ENCODE measurements around the gene HNRNPA3. TPM values are rescaled to one million over a fixed set of nuclear protein-coding genes. Genes with fewer than 3 reads are reported as not detected.

HNRNPA3 gene
- total RNA-seq, 8 experiments from 2014 or later: 45.1 to 173 (median 87.4) TPM

DNA sequence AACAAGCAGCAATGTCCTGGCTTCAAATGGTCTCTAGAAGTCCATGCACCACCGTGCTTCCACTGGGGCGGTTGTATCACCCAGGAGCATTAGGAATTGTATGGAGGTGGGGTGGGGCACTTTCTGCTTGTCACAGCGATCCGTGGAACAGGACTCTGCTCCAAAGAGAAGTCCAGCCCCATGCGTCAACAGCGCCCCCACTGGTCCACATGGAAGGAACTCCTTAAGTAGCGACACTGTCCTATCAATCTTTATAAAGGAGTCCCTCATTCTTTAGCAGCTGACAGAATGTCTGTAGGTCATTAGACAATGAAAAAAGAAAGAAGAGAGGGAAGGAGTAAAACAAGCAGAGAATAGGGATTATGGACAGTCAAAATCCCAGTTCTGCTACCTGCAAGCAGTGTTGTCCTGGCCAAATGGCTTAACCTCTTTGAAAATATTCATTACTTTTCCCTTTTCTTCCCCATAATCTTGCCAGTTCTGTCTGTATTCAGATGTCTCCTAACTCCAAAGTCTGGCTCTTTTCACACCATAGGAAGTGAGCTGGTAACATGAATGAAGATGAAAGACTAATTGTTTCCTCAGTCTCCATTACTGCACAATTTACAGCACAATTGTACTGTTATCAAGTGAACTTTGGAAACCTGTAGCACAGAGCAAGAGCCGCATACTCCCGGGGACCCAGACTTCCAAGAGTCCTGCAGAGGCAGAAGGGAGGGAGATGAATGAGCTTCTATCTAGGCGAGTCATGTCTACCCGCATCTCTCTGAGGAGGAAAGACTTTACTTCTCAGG is 42.0 kb downstream of the HNRNPA3 start:
- H3K4me3 ChIP-seq: no peak overlapping the region
- 46 to 82% (median 63%) methylated on average over 2 to 9 of the region's 11 CpGs; no CpG with 5 or more reads in 1 of the 10 experiments for WGBS, 10 experiments
- no peak overlapping the region for H3K27ac ChIP-seq
- in situ Hi-C loops (cut with MboI; ENCODE audit: low pct_unique_long_range_greater_than_20kb in 2 of 9, low sequenced_read_pairs in 9 of 9, unreplicated experiment in 9 of 9): no loop called here
- peaks cover 10 to 17% of the 10 kb centered on the region in 2 donors for H3K4me1 ChIP-seq (replicated peaks in 1 of 2)
- peak; percentile 7 to 40 (median 32) for ATAC-seq (replicated peaks in 6 of 8)

DNA sequence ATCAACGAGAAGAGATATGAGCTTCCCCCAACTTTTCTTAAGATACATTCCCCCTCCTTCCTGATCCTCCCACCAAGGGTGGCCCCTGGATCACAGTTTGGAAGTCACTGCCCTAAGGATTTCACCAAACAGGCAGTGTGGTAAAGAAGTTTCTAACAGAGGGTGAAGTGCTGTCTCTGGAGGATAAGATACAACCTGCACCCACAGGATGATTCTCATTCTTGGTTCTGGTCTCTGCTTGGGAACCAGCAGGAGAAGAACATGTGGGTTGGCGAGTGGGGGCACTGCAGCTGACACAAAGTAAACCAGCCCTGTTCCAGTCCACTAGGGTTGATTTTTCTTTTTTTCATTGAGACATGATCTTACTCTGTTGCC is 42.6 kb downstream of the HNRNPA3 start:
- Histone ChIP-seq H3K27ac (no peak overlapping the region), H3K4me3 (no peak overlapping the region), H3K4me1 (replicated peaks in 1 of 2) (peaks cover 11 to 17% of the 10 kb centered on the region in 2 donors)
- in situ Hi-C loops (cut with MboI; ENCODE audit: low pct_unique_long_range_greater_than_20kb in 2 of 9, low sequenced_read_pairs in 9 of 9, unreplicated experiment in 9 of 9): no loop called here
- WGBS, 10 experiments: 57 to 100% (median 100%) methylated on average over 1 to 2 of the region's 2 CpGs; no CpG with 5 or more reads in 5 of the 10 experiments
- ATAC-seq (replicated peaks in 6 of 8): no peak

DNA sequence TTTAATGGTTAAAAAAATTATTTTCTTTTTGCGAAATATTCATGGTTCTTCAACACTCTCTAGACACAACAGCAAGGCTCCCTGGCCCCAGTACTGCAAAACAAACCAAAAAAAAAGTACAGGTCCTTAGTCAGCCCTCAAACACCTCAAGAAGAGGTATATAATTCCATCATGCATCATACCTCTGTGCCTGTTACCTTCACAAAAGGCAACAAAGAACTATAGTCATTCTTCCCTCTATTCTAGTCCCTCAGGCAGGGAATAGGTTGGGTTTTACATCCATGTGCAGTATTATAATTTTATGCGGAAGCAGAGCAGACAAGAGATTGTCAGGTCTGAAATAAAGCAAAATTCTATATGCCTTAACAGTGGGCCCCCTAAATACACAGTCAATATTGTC is 43.4 kb downstream of the HNRNPA3 start:
- Histone ChIP-seq H3K27ac (no peak overlapping the region), H3K4me3 (no peak overlapping the region), H3K4me1 (replicated peaks in 1 of 2) (peaks cover 19 to 22% of the 10 kb centered on the region in 2 donors)
- 54 to 100% (median 86%) methylated on average over 1 to 2 of the region's 2 CpGs; no CpG with 5 or more reads in 2 of the 10 experiments for WGBS, 10 experiments
- peak in 2 of 8 experiments; percentile 6 to 15 for ATAC-seq (replicated peaks in 6 of 8)
- in situ Hi-C loops (cut with MboI; ENCODE audit: low pct_unique_long_range_greater_than_20kb in 2 of 9, low sequenced_read_pairs in 9 of 9, unreplicated experiment in 9 of 9): no loop called here

DNA sequence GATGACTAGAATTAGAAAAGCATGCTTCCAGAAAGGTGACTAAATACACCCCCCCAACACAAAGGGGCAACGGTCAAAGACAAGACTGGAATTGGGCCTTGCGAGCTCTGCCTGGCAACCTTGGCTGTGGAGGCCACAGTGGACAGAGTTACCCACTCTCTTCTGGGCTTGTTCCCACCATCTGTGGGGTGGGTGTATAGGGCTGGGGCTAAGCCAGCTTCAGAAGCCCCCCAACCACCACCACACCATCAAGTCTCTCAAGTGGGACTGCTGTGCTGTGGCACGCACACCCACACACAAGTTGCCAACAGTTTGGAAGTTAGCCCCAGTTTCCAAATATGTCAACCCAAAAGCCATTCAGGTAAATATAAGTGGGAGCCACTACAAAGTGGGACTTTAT is 44.1 kb downstream of the HNRNPA3 start:
- no peak overlapping the region for H3K4me3 ChIP-seq
- 48 to 100% (median 70%) methylated on average over 1 to 3 of the region's 3 CpGs; no CpG with 5 or more reads in 5 of the 10 experiments for WGBS, 10 experiments
- H3K4me1 ChIP-seq (replicated peaks in 1 of 2): peaks cover 20 to 27% of the 10 kb centered on the region in 2 donors
- no peak for ATAC-seq (replicated peaks in 6 of 8)
- in situ Hi-C loops (cut with MboI; ENCODE audit: low pct_unique_long_range_greater_than_20kb in 2 of 9, low sequenced_read_pairs in 9 of 9, unreplicated experiment in 9 of 9): no loop called here
- no peak overlapping the region for H3K27ac ChIP-seq

DNA sequence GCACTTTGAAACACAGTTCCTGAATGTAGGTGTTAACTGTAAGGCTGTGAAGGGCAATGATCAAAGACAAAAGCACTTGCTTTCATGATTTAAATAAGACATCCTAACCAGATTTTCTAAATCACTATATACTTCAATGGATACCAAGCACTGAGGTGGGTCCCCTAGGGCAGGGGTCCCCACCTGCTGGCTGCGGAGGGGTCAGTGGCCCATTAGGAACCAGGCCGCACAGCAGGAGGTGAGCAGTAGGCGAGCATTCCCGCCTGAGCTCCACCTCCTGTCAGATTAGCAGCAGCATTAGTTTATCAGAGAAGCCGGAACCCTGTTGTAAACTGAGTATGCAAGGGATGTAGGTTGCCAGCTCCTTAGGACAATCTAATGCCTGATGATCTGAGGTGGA is 44.9 kb downstream of the HNRNPA3 start:
- H3K27ac ChIP-seq: no peak overlapping the region
- no peak overlapping the region for H3K4me3 ChIP-seq
- in situ Hi-C loops (cut with MboI; ENCODE audit: low pct_unique_long_range_greater_than_20kb in 2 of 9, low sequenced_read_pairs in 9 of 9, unreplicated experiment in 9 of 9): no loop called here
- WGBS, 10 experiments: 60 to 100% (median 97%) methylated on average over 1 to 3 of the region's 5 CpGs; no CpG with 5 or more reads in 6 of the 10 experiments
- peaks cover 15 to 20% of the 10 kb centered on the region in 2 donors for H3K4me1 ChIP-seq (replicated peaks in 1 of 2)
- no peak for ATAC-seq (replicated peaks in 6 of 8)

DNA sequence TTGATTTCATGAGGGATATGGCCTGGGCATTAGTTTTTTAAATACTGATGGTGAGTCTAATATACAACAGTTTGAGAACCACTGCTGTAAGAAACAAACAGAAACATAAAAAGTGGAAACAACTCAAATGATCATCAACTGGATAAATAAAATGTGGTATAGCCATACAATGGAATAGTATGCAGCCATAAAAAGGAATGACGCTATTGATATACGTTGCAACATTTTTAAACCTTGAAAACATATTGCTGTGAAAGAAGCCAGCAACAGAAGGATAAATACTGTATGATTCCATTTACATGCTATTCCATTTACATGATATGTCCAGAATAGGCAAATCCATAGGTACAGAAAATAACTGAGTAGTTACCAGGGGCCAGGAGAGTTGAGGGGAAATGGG is 45.5 kb downstream of the HNRNPA3 start:
- no peak overlapping the region for H3K27ac ChIP-seq
- in situ Hi-C loops (cut with MboI; ENCODE audit: low pct_unique_long_range_greater_than_20kb in 2 of 9, low sequenced_read_pairs in 9 of 9, unreplicated experiment in 9 of 9): no loop called here
- no peak overlapping the region for H3K4me3 ChIP-seq
- 81 to 100% (median 100%) methylated on average over 2 of the region's 2 CpGs; no CpG with 5 or more reads in 2 of the 10 experiments for WGBS, 10 experiments
- no peak for ATAC-seq (replicated peaks in 6 of 8)
- H3K4me1 ChIP-seq (replicated peaks in 1 of 2): peaks cover 14 to 18% of the 10 kb centered on the region in 2 donors

DNA sequence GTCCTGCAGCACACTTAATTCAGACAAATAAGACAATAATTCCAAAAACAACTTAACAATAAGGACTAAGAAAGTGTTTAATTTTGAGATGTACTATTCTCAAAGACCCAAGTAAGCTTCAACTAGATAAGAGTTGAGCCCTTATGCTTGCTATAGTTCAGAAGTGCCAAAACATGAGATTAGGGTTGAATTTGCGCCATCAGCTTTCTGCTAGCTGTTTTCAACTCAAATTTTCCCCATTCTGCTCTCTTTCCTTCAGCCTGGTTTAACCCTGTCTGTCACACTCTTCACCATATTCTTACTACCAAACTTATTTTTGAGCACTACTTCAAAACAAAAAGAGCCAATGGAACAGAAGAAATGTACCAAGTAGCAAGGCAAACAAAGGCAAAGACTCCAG is 47.8 kb downstream of the HNRNPA3 start:
- no peak overlapping the region for H3K27ac ChIP-seq
- in situ Hi-C loops (cut with MboI; ENCODE audit: low pct_unique_long_range_greater_than_20kb in 2 of 9, low sequenced_read_pairs in 9 of 9, unreplicated experiment in 9 of 9): no loop called here

DNA sequence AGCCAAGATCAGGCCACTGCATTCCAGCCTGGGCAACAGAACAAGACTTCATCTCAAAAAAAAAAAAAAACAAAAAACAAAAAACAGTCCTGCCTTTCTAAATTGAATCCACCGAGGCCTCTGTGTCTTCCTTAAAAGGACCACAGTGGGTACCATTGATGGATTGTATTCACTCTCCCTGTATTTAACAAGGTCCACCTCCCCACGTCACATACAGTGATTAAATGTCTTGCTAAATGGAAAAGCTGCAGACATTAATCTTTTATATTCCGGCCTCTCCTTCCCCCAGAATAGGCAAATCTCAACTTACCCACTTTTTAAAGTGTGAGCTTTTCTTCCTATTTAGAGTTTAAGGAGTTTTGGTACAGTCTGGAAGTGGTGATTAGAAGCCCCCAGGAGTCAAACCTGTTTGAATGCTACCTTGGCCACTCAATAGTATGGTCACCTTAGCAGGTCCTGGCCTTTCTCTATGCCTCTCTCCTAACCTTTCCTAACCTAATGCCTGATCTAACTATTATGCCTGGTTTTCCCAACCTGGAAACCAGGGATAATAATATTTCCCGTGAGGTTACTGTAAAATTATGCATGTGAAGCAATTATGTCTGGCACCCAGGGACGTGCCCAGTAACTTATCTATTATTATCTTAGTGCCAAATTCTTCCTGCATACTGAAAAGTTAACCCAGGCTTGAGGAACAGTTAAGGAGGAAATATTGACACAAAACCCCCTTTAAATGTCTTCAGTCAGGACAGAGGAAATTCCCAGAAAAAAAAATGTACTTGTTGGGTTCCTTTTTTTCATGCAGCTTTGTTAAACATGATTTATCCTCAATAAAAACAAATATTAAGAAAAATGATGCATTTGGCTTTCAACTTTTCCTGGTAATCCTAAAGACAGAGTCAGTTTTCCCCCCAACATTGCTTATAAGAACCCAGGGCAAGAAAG is 48.8 kb downstream of the HNRNPA3 start:
- 20 to 71% (median 35%) methylated on average over 1 to 5 of the region's 5 CpGs for WGBS, 10 experiments
- Histone ChIP-seq H3K4me1 (replicated peaks in 1 of 2) (peaks cover 19 to 20% of the 10 kb centered on the region in 2 donors), H3K4me3 (peak overlapping the region; percentile 75 to 85 (median 80)), H3K27ac (no peak overlapping the region)
- no peak for ATAC-seq (replicated peaks in 6 of 8)
- in situ Hi-C loops (cut with MboI; ENCODE audit: low pct_unique_long_range_greater_than_20kb in 2 of 9, low sequenced_read_pairs in 9 of 9, unreplicated experiment in 9 of 9): no loop called here

More for the DNA sequence above, 47.8 kb downstream of the HNRNPA3 start:
- ATAC-seq (replicated peaks in 6 of 8): no peak
- 0 to 100% (median 80%) methylated on average over 1 of the region's 1 CpG; no CpG with 5 or more reads in 7 of the 10 experiments for WGBS, 10 experiments
- peak overlapping the region in 1 of 5 donors; percentile 81 for H3K4me3 ChIP-seq
- peaks cover 12 to 14% of the 10 kb centered on the region in 2 donors for H3K4me1 ChIP-seq (replicated peaks in 1 of 2)

DNA sequence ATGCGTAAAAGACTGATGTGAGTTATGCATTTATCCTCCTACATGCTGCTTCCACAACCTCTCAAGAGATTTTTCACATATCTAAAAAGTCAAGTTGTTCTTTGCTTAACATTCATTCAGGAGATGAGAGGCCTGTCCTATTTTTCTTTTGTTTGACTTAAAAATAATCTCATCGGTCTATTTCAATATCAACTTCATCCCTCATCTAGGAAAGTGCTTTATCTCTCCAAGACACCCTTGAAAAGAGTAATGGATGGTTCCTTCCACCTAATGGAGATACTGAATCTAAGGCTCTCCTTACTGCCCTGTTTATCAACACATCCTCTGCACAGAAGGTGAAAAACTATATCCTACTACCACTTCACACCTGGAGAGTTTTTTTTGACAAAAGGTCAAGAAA is 49.5 kb downstream of the HNRNPA3 start:
- Histone ChIP-seq H3K4me1 (replicated peaks in 1 of 2) (peaks cover 20 to 22% of the 10 kb centered on the region in 2 donors), H3K27ac (no peak overlapping the region), H3K4me3 (peak overlapping the region; percentile 75 to 85 (median 80))
- WGBS, 10 experiments: 0 to 77% (median 40%) methylated on average over 1 to 2 of the region's 2 CpGs; no CpG with 5 or more reads in 2 of the 10 experiments
- ATAC-seq (replicated peaks in 6 of 8): no peak
- in situ Hi-C loops (cut with MboI; ENCODE audit: low pct_unique_long_range_greater_than_20kb in 2 of 9, low sequenced_read_pairs in 9 of 9, unreplicated experiment in 9 of 9): no loop called here

DNA sequence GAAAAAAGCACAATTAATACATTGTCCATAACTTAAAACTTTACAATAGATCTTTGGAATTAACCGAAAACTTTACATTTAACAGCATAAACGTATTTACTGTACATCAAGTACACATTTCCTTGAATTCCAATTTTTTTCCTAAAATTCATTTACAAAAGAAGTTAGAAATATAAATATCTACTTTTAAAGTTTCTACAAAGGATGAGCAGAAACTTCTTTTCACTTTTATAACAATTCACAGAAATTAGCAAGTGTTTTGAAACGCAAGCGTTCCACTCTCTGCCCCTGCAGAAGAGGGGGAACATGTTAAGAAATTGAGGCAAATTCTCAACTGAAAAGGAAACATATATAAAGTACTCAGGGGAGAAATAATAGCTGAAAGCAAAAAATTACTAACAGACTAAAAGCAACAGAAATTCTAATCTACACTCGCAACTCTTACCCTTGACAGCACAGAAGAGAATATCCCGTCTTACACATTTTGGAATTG is 50.4 kb downstream of the HNRNPA3 start:
- peaks cover 20 to 22% of the 10 kb centered on the region in 2 donors for H3K4me1 ChIP-seq (replicated peaks in 1 of 2)
- in situ Hi-C loops (cut with MboI; ENCODE audit: low pct_unique_long_range_greater_than_20kb in 2 of 9, low sequenced_read_pairs in 9 of 9, unreplicated experiment in 9 of 9): no loop called here
- WGBS, 10 experiments: 0 to 15% (median 2%) methylated on average over 4 to 6 of the region's 6 CpGs
- H3K27ac ChIP-seq: peak overlapping the region; percentile 94 to 95
- ATAC-seq (replicated peaks in 6 of 8): no peak
- peak overlapping the region; percentile 75 to 85 (median 80) for H3K4me3 ChIP-seq

DNA sequence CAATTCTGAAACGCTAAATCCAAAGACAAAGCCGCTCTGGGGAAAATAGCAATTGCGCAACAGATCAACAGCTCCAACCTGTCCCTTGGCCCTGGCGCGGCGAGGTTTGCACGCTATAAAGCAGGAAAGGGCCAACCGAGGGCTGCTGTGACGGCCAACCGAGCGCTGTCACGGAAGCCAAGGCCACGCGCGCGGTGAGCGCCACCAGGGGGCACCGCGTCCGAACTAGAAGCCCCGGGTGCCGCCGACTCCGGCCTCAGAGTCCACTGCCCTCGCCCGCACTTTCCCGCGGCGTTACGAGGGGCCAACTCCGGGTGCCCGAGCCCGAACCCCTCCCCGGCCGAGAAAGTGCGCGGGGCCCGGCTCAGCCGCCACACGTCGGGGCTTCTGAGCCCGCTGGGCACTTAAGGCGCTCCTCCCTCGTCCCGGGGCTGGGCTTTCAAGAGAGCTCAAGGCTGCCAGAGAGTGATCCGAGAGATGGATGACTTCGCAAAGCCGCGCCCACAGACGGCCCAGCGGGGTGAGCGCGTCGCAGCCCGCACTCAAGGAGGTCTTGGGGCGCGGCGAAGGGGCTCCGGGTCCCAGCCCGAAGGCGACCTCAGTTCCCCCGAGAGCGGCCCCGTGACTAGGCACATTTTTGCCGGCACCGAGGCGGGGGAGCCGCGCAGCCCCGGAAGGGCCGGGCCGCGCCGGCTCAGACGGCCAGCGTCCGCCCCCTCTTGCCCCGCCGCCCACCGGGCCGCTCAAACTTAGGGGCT is 51.0 kb downstream of the HNRNPA3 start:
- H3K27ac ChIP-seq: peak overlapping the region; percentile 94 to 95
- 0 to 8% (median 0%) methylated on average over 3 to 24 of the region's 81 CpGs; no CpG with 5 or more reads in 3 of the 10 experiments for WGBS, 10 experiments
- in situ Hi-C loops (cut with MboI; ENCODE audit: low pct_unique_long_range_greater_than_20kb in 2 of 9, low sequenced_read_pairs in 9 of 9, unreplicated experiment in 9 of 9): no loop called here
- ATAC-seq (replicated peaks in 6 of 8): peak; percentile 50 to 75 (median 70)
- peak overlapping the region; percentile 75 to 85 (median 80) for H3K4me3 ChIP-seq
- peaks cover 20 to 22% of the 10 kb centered on the region in 2 donors for H3K4me1 ChIP-seq (replicated peaks in 1 of 2)

DNA sequence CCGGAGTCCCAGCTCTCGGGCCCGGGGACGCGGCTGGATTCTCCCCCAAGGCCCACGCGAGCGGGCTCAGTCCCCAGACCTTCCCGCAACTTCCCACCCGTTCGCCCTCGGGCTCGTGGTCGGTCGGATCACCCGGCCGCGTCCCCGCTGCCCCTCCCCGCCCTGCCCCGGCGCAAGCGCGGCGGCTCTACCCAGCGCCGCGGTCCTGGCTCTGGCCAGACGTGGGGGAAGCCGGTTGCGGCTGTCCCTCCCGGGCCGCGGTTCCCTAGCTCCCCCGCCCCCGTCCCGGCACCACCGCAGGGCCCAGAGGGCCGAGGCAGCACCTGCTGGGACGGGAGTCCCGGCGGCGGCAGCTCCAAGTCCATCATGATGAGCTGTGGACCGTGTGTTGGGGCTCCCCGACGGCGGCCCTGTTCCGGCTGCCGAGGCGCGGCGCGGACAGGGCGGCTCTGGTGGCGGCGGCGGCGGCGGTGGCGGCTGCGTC is 51.7 kb downstream of the HNRNPA3 start:
- ATAC-seq (replicated peaks in 6 of 8): peak; percentile 18 to 46 (median 32)
- peak overlapping the region; percentile 94 to 95 for H3K27ac ChIP-seq
- in situ Hi-C loops (cut with MboI; ENCODE audit: low pct_unique_long_range_greater_than_20kb in 2 of 9, low sequenced_read_pairs in 9 of 9, unreplicated experiment in 9 of 9): no loop called here
- peaks cover 20 to 22% of the 10 kb centered on the region in 2 donors for H3K4me1 ChIP-seq (replicated peaks in 1 of 2)
- no CpG with 5 or more reads among the region's 61 CpGs for WGBS, 10 experiments
- peak overlapping the region; percentile 75 to 85 (median 80) for H3K4me3 ChIP-seq

Measured in motor neuron (in vitro differentiated cells).